Stimulated activated memory B cell treated with anti-CD40 and anti-IgM and Interleukin-4, amounts not matched to agents 10 μg/mL and 1 μg/mL and 100 μg/mL, for 72 hours (primary cell): ENCODE data around the gene LMO7.

Experiments used
- ATAC-seq: fragments of 150-1000 bp; cut with Tn5 transposase; 2 replicates; pipeline ENCODE4 v1.10.0; 2021
- H3K27ac Mint-ChIP-seq: one replicate; pipeline ENCODE4 v1.8.0; 2022; ENCODE audit warnings: mild to moderate bottlenecking, mixed read lengths
- H3K27me3 Mint-ChIP-seq: one replicate; pipeline ENCODE4 v1.8.0; 2022; ENCODE audit warnings: mixed read lengths
- H3K36me3 Mint-ChIP-seq: one replicate; pipeline ENCODE4 v1.8.0; 2022; ENCODE audit warnings: mixed read lengths
- H3K4me1 Mint-ChIP-seq: one replicate; pipeline ENCODE4 v1.8.0; 2022; ENCODE audit warnings: mixed read lengths
- H3K4me3 Mint-ChIP-seq: one replicate; pipeline ENCODE4 v1.8.0; 2022; ENCODE audit warnings: mild to moderate bottlenecking, moderate library complexity, mixed read lengths
- H3K9me3 Mint-ChIP-seq: one replicate; pipeline ENCODE4 v1.8.0; 2022; ENCODE audit warnings: mixed read lengths

Gene LMO7

DNA sequence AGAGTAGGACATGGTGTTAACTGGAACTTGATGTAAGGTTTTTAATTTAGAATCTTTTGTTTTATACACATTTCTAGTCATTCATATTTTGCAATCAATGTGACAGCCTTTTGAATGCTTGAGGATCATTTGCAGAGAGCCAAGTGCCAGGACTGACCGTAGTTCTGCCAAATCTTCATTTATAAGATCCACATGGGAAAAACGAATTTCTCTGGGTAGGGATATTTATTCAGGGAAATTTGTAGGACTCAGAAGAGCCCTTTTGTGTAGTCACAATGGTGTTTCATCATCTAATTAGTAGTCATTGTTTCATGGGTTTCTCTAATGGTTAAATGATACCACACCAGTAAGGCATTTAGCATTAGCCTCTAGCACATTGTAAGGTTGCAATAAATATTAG lies 161.1 kb downstream of the LMO7 start:
- ATAC-seq, result no peak
- Mint-ChIP-seq H3K27ac (no peak overlapping the region), H3K36me3 (peaks cover 25% of the 10 kb centered on the region), H3K4me1 (no peaks in the 10 kb centered on the region), H3K4me3 (no peak overlapping the region), H3K9me3 (no peaks in the 10 kb centered on the region), H3K27me3 (no peaks in the 10 kb centered on the region)

DNA sequence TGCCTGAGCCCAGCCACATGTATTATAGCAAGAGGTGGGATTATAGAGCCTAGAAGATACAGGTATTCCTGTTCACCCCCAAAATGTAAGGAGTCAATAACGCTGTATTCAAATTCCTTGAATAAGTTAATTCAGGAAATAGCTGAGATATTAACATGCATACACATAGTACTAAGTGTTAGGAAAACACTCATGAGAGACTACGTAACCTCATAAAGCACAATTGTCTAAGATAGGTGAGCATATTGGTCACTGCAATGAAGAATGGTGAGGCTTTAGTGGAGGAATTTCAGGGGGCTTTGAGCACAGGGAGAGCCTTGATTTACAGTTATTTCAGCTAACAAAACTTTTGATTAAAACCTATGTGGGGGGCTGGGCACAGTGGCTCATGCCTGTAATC lies 161.6 kb downstream of the LMO7 start:
- no peak overlapping the region for H3K4me3 Mint-ChIP-seq
- H3K9me3 Mint-ChIP-seq, result no peaks in the 10 kb centered on the region
- peaks cover 25% of the 10 kb centered on the region for H3K36me3 Mint-ChIP-seq
- H3K27me3 Mint-ChIP-seq, result no peaks in the 10 kb centered on the region
- ATAC-seq, result no peak
- no peak overlapping the region for H3K27ac Mint-ChIP-seq
- H3K4me1 Mint-ChIP-seq, result no peaks in the 10 kb centered on the region

DNA sequence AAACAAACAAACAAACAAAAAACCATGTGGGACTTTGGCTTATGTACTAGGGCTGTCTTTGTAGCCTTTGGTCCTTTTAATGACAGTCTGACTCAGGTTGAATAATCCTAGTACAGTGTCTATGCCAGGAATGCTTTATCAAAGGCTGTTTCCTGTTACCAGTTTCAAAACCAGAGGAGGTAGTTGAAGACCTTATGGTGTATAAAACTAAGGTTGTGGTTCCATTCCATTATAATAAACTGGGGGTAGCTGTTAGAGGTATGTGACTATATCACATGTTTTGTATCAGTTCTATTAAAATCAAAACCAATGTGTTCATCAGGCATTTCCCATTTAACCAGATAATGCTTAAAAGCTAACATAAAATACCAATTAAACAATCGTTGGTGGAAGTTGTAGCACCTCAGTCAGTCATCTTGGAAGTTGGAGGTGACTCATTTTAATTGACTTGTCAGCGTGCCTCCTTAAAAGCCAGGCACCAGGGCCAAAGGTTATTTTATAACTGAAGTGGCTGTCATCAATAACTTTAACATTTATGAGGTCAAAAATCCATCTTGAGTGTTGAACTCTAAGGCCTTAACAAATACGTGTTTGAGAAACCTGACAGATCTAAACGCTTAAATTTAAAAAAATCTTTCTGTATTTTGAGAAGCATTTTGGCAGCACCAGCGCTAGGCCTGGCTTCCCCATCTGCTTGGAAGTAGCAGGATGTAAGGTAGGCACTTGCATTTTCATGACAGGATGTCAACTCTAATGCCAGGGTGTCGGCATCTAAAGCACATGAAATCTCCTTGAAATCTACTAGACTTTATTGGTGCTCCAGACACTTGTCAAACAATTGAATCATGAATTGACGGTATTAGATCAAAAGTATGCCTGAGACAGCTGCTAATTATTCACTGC lies 162.5 kb downstream of the LMO7 start:
- no peaks in the 10 kb centered on the region for H3K27me3 Mint-ChIP-seq
- H3K27ac Mint-ChIP-seq, result no peak overlapping the region
- peaks cover 5% of the 10 kb centered on the region for H3K4me1 Mint-ChIP-seq
- no peak overlapping the region for H3K4me3 Mint-ChIP-seq
- H3K36me3 Mint-ChIP-seq, result peaks cover 25% of the 10 kb centered on the region
- no peaks in the 10 kb centered on the region for H3K9me3 Mint-ChIP-seq
- no peak for ATAC-seq

DNA sequence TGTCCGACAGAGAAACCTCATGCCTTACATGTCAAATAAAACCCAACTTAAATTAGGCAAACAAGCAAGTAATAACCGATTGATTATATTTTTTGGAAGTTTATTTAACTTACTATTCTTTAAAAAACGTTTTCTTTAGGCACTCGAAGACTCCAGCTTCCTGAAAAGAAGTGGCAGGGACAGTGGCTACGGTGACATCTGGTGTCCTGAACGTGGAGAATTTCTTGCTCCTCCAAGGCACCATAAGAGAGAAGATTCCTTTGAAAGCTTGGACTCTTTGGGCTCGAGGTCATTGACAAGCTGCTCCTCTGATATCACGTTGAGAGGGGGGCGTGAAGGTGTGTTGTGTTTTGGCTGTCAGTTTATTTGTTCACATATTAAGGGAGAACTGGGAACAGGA lies 164.4 kb downstream of the LMO7 start:
- Mint-ChIP-seq H3K36me3 (peaks cover 25% of the 10 kb centered on the region), H3K9me3 (no peaks in the 10 kb centered on the region), H3K27me3 (no peaks in the 10 kb centered on the region), H3K27ac (no peak overlapping the region), H3K4me3 (no peak overlapping the region), H3K4me1 (peaks cover 5% of the 10 kb centered on the region)
- no peak for ATAC-seq

DNA sequence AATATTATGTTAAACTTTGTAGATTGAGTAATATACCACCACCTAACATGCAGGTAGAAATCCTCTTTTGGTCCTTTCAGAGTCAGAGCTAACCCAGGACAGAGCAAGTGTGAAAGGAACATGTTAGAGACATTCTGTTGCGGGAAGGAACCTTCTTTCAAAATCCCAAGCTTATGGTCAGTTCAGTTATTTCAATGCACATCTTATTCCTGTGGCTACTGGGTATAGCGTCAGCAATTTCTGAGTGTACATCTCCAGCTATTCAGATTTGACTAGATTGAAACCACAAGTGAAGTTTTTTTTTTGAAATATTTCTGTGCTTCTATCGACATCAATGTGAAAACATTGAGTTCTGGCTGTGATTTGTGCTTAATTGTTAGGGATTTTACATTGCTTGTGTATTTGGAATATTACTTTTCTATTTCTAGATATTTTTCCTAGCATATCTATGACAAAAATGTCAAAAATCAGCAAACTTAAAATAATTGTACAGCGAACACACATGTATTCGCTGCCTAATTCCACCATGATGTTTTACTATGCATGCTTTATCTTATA lies 165.3 kb downstream of the LMO7 start:
- Mint-ChIP-seq H3K36me3 (peaks cover 22% of the 10 kb centered on the region), H3K4me3 (no peak overlapping the region), H3K4me1 (peaks cover 5% of the 10 kb centered on the region), H3K9me3 (no peaks in the 10 kb centered on the region), H3K27me3 (no peaks in the 10 kb centered on the region), H3K27ac (no peak overlapping the region)
- no peak for ATAC-seq

DNA sequence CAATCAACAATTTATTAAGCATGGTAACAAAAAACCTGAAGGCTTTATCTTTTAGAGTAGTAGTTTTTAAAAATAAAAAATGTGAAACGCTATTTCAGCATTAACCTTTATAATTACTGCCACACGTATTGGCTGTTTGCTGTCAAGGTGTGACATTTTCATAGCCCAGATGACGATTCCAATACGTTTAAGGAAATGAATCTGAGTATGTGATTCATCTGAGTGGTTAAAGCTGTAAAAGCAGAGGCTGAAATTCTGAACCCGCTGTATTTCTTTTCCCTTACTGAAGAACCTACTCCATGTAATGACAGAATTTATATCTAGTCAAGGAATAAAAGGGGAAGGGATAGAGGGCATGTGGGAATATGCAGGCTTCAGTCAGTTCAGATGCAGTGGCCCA lies 166.0 kb downstream of the LMO7 start:
- Mint-ChIP-seq H3K27ac (no peak overlapping the region), H3K36me3 (peaks cover 16% of the 10 kb centered on the region), H3K4me3 (no peak overlapping the region), H3K27me3 (no peaks in the 10 kb centered on the region), H3K4me1 (peaks cover 5% of the 10 kb centered on the region), H3K9me3 (no peaks in the 10 kb centered on the region)
- no peak for ATAC-seq

DNA sequence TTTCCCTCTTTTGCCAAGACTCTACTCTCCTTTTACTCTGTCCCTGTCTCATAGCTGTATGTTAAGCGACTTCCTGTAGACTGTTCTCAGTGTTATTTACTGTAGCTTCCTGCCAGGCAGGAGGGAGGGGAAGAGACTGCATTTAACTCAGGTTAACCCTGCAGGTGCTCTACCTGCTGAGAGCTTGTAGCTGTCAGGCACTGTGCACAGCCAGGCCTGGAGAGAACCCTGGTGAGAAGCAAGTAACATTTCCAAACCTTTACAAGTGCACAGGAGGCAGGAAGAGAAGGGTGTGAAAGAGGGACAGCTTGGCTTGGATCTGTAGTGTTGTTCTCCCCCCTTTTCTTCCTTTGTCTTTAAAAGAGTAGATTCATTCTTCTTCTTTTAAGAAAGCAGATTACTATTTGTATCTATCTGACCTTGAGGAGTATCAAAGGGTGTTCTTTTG lies 167.1 kb downstream of the LMO7 start:
- Mint-ChIP-seq H3K27me3 (no peaks in the 10 kb centered on the region), H3K27ac (no peak overlapping the region), H3K4me3 (no peak overlapping the region), H3K4me1 (peaks cover 5% of the 10 kb centered on the region), H3K9me3 (no peaks in the 10 kb centered on the region), H3K36me3 (peaks cover 17% of the 10 kb centered on the region)
- ATAC-seq, result no peak

DNA sequence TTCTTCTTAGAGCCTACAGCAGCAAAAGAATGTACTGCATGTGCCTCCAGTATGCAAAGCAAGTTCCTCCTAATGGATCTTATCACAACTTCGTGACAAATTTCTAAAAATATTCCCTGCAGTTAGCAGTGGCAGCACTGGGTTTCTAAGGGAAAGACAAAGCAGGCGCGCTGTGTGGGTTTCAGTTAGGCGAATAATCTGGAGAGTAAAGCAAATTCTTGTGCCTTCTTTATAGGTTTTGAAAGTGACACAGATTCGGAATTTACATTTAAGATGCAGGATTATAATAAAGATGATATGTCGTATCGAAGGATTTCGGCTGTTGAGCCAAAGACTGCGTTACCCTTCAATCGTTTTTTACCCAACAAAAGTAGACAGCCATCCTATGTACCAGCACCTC lies 167.9 kb downstream of the LMO7 start:
- Mint-ChIP-seq H3K36me3 (peaks cover 17% of the 10 kb centered on the region), H3K9me3 (no peaks in the 10 kb centered on the region), H3K4me1 (peaks cover 5% of the 10 kb centered on the region), H3K27me3 (no peaks in the 10 kb centered on the region), H3K4me3 (no peak overlapping the region), H3K27ac (no peak overlapping the region)
- no peak for ATAC-seq

DNA sequence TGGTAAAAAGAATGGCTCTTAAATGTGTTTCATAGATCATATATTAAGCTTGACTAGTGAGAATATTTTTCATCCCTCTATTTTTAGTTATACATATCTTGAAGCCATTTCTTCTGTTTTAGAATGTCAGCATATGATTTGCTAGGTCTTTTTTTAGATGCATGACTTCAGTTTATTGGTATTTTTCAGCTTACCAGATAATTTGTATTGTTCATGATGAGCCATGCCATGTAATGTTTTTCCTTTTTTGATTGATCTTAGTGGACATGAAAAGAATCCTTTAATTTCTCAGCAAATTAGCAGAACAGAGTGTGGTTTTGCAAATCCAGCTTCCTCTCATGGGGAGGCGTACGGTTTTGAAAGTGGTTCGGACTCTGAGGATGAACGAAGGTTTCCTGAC lies 168.5 kb downstream of the LMO7 start:
- peaks cover 17% of the 10 kb centered on the region for H3K36me3 Mint-ChIP-seq
- H3K27me3 Mint-ChIP-seq, result no peaks in the 10 kb centered on the region
- no peaks in the 10 kb centered on the region for H3K9me3 Mint-ChIP-seq
- peaks cover 5% of the 10 kb centered on the region for H3K4me1 Mint-ChIP-seq
- H3K27ac Mint-ChIP-seq, result no peak overlapping the region
- no peak for ATAC-seq
- no peak overlapping the region for H3K4me3 Mint-ChIP-seq

DNA sequence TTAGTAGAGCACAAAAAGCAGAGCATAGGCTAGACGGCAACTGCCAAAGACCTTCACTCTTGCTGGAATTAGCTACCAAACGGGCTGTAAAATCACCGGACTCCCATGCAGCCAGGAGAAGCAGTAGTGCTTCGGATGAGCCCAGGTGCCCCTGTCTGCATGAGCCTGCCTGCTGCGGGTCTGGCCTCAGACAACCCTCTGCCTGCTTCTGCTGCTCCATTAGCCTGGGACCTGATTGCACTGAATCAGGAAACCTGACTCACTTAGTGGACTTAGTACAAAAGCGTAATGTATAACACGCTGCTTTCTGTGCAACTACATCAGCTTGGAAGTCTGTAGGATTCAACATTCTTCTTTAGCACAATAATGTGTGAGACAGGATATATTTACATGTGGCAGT lies 170.0 kb downstream of the LMO7 start:
- Mint-ChIP-seq H3K36me3 (peaks cover 17% of the 10 kb centered on the region), H3K27me3 (no peaks in the 10 kb centered on the region), H3K27ac (no peak overlapping the region), H3K9me3 (no peaks in the 10 kb centered on the region), H3K4me1 (peaks cover 5% of the 10 kb centered on the region), H3K4me3 (no peak overlapping the region)
- ATAC-seq, result no peak

DNA sequence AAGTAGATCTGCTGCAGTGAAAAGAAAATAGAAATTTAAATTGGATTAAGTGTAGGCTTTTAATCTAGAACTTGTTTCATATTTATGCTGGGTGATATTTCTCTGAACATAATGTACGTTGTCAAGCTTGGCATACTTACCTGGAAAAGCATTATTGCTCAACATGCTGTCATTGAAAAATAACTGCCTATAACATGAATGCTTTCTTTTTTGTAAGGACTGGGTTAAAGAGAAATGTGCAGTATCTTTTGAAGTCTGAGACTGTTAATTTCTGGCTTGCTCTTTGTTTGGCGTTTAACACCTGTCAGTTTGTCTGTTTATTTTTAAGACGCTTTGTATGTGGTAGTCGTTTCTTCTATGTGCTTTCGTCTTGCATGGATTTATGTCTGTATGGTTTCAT lies 175.2 kb downstream of the LMO7 start:
- H3K4me3 Mint-ChIP-seq, result no peak overlapping the region
- no peaks in the 10 kb centered on the region for H3K9me3 Mint-ChIP-seq
- no peak overlapping the region for H3K27ac Mint-ChIP-seq
- H3K27me3 Mint-ChIP-seq, result no peaks in the 10 kb centered on the region
- H3K36me3 Mint-ChIP-seq, result peaks cover 11% of the 10 kb centered on the region
- H3K4me1 Mint-ChIP-seq, result no peaks in the 10 kb centered on the region
- ATAC-seq, result no peak

DNA sequence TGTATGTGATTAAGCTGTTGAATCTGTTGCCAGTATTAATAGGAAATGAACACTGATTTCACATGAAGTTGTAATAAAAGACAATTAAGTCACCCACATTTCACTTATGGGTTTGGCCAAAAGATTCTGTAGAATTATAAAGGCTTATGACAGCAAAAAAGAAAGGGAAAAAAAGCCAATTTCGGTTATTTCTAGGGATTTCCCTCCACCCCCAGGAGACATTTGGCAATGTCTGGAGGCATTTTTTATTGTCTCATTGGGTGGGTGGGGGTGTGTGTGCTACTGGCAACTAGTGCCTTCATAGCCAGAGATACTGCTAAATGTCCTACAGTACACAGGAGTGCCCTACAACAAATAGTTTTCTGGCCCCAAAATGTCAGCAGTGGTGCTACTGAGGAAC lies 175.7 kb downstream of the LMO7 start:
- H3K4me3 Mint-ChIP-seq, result no peak overlapping the region
- H3K27me3 Mint-ChIP-seq, result no peaks in the 10 kb centered on the region
- no peak overlapping the region for H3K27ac Mint-ChIP-seq
- peaks cover 11% of the 10 kb centered on the region for H3K36me3 Mint-ChIP-seq
- no peaks in the 10 kb centered on the region for H3K4me1 Mint-ChIP-seq
- no peaks in the 10 kb centered on the region for H3K9me3 Mint-ChIP-seq
- no peak for ATAC-seq

DNA sequence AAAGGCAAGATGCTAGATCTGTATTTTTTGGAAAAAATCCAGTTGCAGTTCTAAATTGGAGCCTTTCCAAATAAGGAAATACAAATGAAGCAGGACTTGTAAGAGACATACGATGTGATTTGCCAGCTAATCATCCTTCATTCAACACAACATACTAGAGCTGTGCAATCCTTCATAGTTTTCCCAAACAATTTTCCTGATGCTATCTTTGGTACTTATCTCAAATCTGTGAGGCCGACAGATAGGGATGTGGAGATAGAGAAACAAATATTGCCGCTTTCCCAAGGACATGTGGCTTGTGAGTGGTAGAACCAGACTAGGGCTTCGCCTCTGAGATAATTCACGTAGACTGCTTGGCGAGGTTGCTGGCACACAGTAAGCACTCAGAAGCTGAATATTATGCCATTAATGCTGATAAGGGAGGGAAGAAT lies 176.6 kb downstream of the LMO7 start:
- Mint-ChIP-seq H3K27me3 (no peaks in the 10 kb centered on the region), H3K4me3 (no peak overlapping the region), H3K9me3 (no peaks in the 10 kb centered on the region), H3K27ac (no peak overlapping the region), H3K36me3 (peaks cover 3% of the 10 kb centered on the region), H3K4me1 (no peaks in the 10 kb centered on the region)
- no peak for ATAC-seq

DNA sequence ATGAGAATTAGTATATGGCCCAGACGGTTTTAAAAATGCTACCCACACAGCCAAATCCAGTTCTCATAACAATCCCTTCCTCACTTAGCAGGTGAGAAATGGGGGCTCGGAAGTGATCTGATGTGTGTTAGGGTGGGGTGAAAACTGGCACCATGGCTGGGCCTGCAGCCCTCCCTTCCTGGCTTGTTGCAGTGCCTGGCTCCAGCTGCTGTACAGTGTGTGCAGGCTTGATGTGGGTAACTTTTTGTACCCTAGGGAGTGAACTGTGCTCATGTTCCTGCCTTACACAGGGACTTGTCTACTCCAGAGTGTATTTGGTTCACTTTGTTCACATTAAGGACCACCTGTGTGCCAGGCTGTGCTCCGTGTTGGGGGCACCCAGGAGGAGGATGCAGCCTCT lies 177.2 kb downstream of the LMO7 start:
- no peak overlapping the region for H3K27ac Mint-ChIP-seq
- H3K4me1 Mint-ChIP-seq, result no peaks in the 10 kb centered on the region
- no peak for ATAC-seq
- H3K36me3 Mint-ChIP-seq, result no peaks in the 10 kb centered on the region
- no peak overlapping the region for H3K4me3 Mint-ChIP-seq
- H3K9me3 Mint-ChIP-seq, result no peaks in the 10 kb centered on the region
- no peaks in the 10 kb centered on the region for H3K27me3 Mint-ChIP-seq

DNA sequence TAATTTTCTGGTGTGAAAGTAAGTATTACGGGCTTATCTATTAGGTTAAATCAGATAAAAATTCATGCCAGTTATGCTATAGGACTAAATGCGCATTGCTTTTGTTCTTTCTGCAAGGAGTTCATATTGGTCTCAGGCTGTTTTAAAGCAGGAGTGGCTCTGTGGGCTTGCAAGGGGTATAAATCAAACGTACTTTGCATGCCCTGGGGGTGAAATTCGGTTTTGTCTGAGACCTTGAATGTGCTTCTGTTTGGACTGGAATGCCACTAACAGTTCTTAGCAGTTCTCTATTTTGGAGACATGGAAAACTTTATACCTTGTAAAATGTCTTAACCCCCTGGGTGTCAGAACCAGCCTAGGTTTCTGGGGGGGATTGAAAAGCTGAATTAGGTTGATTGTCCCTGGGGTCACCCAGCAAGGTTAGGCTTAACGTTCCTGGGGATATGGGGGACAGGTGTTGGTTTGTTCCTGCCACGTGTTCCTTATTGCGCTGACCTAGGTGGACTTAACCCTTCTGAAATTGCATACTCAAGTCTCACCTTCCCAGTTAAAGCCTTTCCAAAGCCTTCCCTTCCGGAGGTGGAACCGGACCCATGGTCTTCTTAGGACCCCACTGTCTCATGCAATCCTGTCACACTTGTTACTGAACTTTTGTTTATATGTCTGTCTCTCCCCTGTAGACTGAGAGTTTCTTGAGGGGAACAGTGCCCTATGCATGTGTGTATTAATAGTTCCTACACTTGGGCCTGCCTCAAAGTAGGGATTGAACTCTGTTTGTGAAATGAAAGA lies 182.2 kb downstream of the LMO7 start:
- Mint-ChIP-seq H3K4me3 (no peak overlapping the region), H3K27ac (no peak overlapping the region), H3K27me3 (no peaks in the 10 kb centered on the region), H3K9me3 (no peaks in the 10 kb centered on the region), H3K4me1 (no peaks in the 10 kb centered on the region), H3K36me3 (peaks cover 14% of the 10 kb centered on the region)
- ATAC-seq, result no peak

DNA sequence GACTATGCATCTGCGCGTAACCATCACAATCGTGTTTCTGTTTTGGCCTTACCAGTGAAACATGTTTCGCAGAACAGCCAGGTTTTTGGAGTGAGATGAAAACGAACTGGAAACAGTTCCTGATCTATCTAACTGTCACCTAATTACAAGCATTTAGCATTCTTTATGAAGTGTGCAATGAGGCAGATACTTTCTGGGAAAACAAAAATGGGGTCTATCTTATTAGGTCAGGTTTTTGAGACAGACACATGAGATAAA lies 182.8 kb downstream of the LMO7 start:
- Mint-ChIP-seq H3K27ac (no peak overlapping the region), H3K27me3 (no peaks in the 10 kb centered on the region), H3K4me1 (no peaks in the 10 kb centered on the region), H3K4me3 (no peak overlapping the region), H3K9me3 (no peaks in the 10 kb centered on the region), H3K36me3 (peaks cover 19% of the 10 kb centered on the region)
- no peak for ATAC-seq
